ENCODE measurements around the gene LRIG3. TPM values are rescaled to one million over a fixed set of nuclear protein-coding genes. Genes with fewer than 3 reads are reported as not detected.

Gene LRIG3
- polyA plus RNA-seq, 1 donor from 2014 or later: 0.22 TPM

DNA sequence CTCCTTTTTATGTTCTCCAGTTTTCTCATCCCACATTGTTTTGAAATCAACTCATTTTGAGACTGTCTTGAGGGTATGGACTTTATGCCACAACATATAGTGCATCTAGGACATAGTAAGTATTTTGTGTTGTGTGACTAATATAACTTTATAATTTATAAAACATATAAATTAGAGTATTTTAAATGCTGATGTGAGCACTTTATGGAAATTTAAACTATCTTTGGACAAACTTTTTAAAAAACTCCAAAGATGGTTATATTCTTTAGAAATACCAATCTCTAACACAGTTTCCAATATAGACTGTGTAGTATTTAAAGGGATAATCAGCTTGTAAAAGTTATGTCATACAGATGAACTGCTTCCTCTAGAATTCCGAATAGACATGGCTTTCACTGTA lies 87.4 kb downstream of the LRIG3 start:
- Histone ChIP-seq H3K79me2 (replicated peaks; ENCODE audit: insufficient read depth, low read length) (no peaks in the 10 kb centered on the region), H3K27me3 (ENCODE audit: insufficient read depth, low read depth, low read length) (no peaks in the 10 kb centered on the region), H3K27ac (ENCODE audit: low read length) (no peak overlapping the region), H3K4me2 (ENCODE audit: low read length) (no peak overlapping the region), H3K36me3 (ENCODE audit: insufficient read depth, low read length) (no peaks in the 10 kb centered on the region), H3K9me2 (ENCODE audit: insufficient read depth, low read length) (no peaks in the 10 kb centered on the region), H3K4me3 (ENCODE audit: low read length) (no peak overlapping the region), H3K9me3 (ENCODE audit: low read length) (peaks cover 6% of the 10 kb centered on the region), H2AFZ (ENCODE audit: low read depth, low read length) (no peak overlapping the region), H3F3A (ENCODE audit: insufficient read depth, low read length, poor library complexity, severe bottlenecking) (no peaks in the 10 kb centered on the region), H4K20me1 (ENCODE audit: insufficient read depth) (no peaks in the 10 kb centered on the region), H3K9ac (ENCODE audit: low read length) (no peak overlapping the region)
- TF ChIP-seq EZH2 (IDR thresholded peaks at IDR 0.05; ENCODE audit: borderline replicate concordance, insufficient read depth, low read length, poor library complexity, severe bottlenecking): no peak
- no peak for TF ChIP-seq SMC3 (conservative IDR thresholded peaks at IDR 0.05; ENCODE audit: poor library complexity)
